ENCODE measurements around the gene SNN. TPM values are rescaled to one million over a fixed set of nuclear protein-coding genes. Genes with fewer than 3 reads are reported as not detected.

The SNN gene
- total RNA-seq (2012; rRNA removed): 7.6 and 9.6 TPM in 2 replicates

DNA sequence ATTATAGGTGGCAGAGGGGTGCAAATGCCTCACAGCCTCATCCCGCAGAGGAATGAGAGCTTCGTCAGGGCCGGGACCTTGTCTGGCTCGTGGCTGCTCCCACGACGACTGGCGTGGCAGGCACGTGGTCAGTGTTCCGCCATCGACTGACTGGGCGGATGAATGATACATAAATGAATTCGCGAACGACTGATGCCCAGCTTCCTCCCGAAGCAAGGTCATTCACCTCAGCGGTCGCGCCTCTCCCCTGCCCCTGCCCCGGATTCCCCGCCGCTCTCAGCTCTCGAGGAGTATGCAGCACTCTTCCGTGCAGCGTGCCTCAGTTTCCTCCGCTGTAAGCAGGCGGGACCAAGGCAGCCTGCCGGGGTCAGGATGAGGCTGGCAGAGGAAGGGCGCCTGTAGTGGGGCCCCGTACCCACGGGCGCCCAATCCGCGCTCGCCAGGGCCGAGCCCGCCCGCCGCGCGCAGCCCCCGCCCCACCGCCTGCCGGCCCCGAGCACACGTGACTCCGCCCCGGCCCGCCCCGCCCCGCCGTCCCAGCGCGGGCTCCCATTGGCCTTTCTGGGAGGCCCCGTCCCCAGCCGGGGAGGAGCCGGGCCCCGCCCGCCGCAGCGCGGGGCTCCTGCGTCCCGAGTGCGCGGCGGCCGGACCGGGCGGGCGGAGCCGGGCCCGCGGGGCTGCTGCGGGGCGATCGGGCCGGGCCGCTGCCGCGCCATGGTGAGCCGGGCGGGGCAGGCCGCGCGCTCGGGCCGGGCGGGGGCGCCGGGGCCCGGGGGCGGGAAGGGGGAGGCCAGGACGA, at the start of gene SNN:
TSS of gene SNN (plus strand) at position 632 of the 799 bp plus-strand sequence. CDS start 7,605 bp downstream, outside the sequence.
- Histone ChIP-seq H3K9me3 (replicated peaks; ENCODE audit: low read length) (no peaks in the 10 kb centered on the region), H3K9ac (ENCODE audit: low read depth, low read length) (peak within 1 kb of the TSS; percentile 80), H3K4me3 (ENCODE audit: low read length) (peak within 1 kb of the TSS; percentile 82), H3K4me2 (ENCODE audit: low read length) (peak within 1 kb of the TSS; percentile 97), H3K4me1 (ENCODE audit: control insufficient read depth, insufficient read depth, low read length) (peaks cover 22% of the 10 kb centered on the region), H3K27me3 (ENCODE audit: control insufficient read depth, insufficient read depth, low read length) (no peaks in the 10 kb centered on the region), H3K36me3 (ENCODE audit: insufficient read depth, low read length) (no peaks in the 10 kb centered on the region)

DNA sequence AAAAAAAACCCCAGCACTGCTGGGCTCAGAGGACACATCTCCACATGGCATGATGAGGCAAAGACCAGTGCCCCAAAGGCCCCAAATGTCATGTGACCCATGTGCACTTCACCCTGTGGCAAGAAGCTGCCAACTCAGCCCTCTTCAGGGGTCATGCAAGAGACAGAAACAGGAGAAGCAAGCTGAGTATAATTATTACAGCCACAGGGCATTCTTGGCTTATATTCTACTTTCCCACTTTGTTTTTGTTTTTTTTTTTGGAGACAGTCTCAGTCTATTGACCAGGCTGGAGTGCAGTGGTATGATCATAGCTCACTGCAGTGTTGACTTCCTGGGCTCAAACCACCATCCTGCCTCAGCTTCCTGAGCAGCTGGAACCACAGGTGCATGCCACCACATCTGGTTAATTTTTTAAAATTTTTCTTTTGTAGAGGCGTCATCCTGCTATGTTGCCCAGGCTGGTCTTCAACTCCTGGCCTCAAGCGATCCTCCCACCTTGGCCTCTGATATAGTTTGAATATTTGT, 48.9 kb upstream of the SNN start:
- no peak overlapping the region for H3K4me2 ChIP-seq (ENCODE audit: low read length)
- H3K9ac ChIP-seq (ENCODE audit: low read depth, low read length): no peak overlapping the region
- H3K4me1 ChIP-seq (ENCODE audit: control insufficient read depth, insufficient read depth, low read length): peaks cover 5% of the 10 kb centered on the region
- no peaks in the 10 kb centered on the region for H3K9me3 ChIP-seq (replicated peaks; ENCODE audit: low read length)
- H3K36me3 ChIP-seq (ENCODE audit: insufficient read depth, low read length): no peaks in the 10 kb centered on the region
- H3K27me3 ChIP-seq (ENCODE audit: control insufficient read depth, insufficient read depth, low read length): no peaks in the 10 kb centered on the region
- no peak overlapping the region for H3K4me3 ChIP-seq (ENCODE audit: low read length)

DNA sequence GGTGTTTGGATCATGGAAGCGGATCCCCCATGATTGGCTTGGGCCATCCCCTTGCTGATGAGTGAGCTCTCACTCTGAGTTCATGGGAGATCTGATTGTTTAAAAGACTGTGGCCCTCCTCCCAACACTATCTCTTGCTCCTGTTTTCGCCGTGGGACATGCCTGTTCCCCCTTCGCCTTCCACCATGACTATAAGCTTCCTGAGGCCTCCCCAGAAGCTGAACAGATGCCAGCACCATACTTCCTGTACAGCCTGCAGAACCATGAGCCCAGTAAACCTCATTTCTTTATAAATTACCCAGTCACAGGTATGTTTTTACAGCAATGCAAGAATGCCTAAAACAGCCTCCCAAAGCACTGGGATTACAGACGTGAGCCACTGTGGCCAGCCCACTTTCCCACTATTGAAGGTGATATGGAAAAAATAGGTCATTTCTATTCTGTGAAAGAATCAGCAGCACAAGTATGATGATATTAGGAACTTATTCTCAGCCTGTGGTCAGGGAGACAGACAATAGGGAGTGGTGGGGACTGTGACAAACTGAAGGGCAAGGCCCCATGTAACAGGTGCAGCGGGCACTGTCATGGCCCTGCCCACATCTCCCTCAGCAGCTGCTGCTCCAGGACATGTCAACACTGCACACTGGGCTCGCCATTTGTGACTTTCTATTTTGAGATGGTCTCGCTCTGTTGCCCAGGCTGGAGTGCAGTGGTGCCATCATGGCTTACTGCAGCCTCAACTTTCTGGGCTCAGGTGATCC, 47.8 kb upstream of the SNN start:
- Histone ChIP-seq H3K4me1 (ENCODE audit: control insufficient read depth, insufficient read depth, low read length) (peaks cover 5% of the 10 kb centered on the region), H3K27me3 (ENCODE audit: control insufficient read depth, insufficient read depth, low read length) (peaks cover 7% of the 10 kb centered on the region), H3K4me3 (ENCODE audit: low read length) (no peak overlapping the region), H3K9ac (ENCODE audit: low read depth, low read length) (no peak overlapping the region), H3K36me3 (ENCODE audit: insufficient read depth, low read length) (no peaks in the 10 kb centered on the region), H3K9me3 (replicated peaks; ENCODE audit: low read length) (no peaks in the 10 kb centered on the region), H3K4me2 (ENCODE audit: low read length) (no peak overlapping the region)

DNA sequence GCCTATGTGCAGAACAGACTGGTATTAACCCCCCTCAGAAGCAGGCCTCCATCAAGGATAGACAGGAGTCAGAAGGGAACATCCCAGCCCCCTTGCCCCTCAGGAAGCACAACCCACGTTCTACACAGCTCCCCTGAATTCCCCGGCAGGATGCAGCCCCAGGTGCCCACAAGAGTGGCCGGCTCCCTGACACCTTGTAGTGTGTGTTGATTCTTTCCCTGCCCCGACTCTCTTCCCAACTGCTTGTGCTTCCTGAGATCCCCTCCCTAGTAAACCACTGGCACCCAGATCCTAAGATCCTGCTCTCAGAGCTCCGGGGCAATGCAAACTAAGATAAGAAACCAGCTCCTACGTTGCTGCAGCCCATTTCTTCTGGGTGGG, 46.7 kb upstream of the SNN start:
- Histone ChIP-seq H3K9me3 (replicated peaks; ENCODE audit: low read length) (no peaks in the 10 kb centered on the region), H3K4me3 (ENCODE audit: low read length) (peak overlapping the region; percentile 43), H3K36me3 (ENCODE audit: insufficient read depth, low read length) (no peaks in the 10 kb centered on the region), H3K27me3 (ENCODE audit: control insufficient read depth, insufficient read depth, low read length) (peaks cover 11% of the 10 kb centered on the region), H3K4me1 (ENCODE audit: control insufficient read depth, insufficient read depth, low read length) (peaks cover 5% of the 10 kb centered on the region), H3K9ac (ENCODE audit: low read depth, low read length) (peak overlapping the region; percentile 48), H3K4me2 (ENCODE audit: low read length) (peak overlapping the region; percentile 58)

DNA sequence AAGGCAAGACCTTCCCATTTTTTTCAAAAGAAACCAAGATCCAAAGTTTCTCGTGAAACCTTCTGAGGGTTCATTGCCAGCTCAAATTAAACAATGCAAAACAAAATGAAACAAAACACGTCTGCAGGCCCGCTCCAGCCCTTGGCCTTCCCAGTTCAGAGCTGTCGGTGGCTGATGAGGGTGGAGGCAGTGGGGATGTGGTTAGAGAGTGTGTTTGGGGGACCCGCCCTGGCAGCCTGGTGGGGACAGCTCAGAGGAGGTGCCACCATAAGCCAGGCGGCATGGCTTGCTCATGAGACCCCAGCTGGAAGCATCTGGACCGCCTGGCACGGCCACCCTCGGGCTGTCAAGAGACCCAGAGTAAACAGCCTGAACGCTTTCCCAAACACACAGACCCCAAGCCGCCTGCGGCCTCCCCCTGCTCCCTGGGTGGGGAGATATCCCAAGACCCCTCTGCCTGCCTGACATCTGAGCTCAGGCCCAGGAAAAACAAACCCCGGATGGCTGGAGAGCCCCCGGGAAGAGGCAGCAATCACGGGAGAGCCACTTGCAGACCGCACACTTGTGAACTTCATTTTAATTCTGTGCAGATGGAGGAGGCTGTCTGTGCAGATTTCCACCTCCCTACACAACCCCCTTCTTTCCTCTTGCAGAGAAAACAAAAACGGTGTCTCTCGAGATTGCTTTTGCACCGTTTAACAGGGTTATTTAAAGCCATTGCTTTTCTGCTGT, 46.2 kb upstream of the SNN start:
- no peaks in the 10 kb centered on the region for H3K36me3 ChIP-seq (ENCODE audit: insufficient read depth, low read length)
- peak overlapping the region; percentile 58 for H3K4me2 ChIP-seq (ENCODE audit: low read length)
- H3K4me3 ChIP-seq (ENCODE audit: low read length): peak overlapping the region; percentile 43
- peak overlapping the region; percentile 48 for H3K9ac ChIP-seq (ENCODE audit: low read depth, low read length)
- peaks cover 5% of the 10 kb centered on the region for H3K4me1 ChIP-seq (ENCODE audit: control insufficient read depth, insufficient read depth, low read length)
- no peaks in the 10 kb centered on the region for H3K9me3 ChIP-seq (replicated peaks; ENCODE audit: low read length)
- H3K27me3 ChIP-seq (ENCODE audit: control insufficient read depth, insufficient read depth, low read length): peaks cover 11% of the 10 kb centered on the region

DNA sequence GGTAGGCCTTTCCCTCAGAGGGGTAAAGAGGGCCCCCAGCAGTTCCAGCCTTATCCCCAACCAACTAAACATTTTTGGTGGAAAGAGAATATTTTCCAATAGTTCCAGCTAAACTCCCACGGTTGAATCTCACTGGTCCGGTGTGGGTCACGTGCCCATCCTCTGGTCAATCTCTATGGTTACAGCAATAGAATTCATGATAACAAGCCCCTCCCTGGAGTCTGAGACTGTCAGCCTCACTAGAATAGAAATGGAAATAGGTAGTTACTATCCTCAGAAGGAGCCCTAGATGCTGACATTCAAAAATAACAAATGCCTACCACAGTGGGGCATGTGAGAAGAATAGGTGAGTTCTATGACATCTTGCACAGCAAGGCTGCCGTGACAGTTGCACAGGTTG, 44.0 kb upstream of the SNN start:
- Histone ChIP-seq H3K9me3 (replicated peaks; ENCODE audit: low read length) (no peaks in the 10 kb centered on the region), H3K36me3 (ENCODE audit: insufficient read depth, low read length) (no peaks in the 10 kb centered on the region), H3K4me3 (ENCODE audit: low read length) (no peak overlapping the region), H3K9ac (ENCODE audit: low read depth, low read length) (no peak overlapping the region), H3K4me1 (ENCODE audit: control insufficient read depth, insufficient read depth, low read length) (peaks cover 5% of the 10 kb centered on the region), H3K27me3 (ENCODE audit: control insufficient read depth, insufficient read depth, low read length) (peaks cover 11% of the 10 kb centered on the region), H3K4me2 (ENCODE audit: low read length) (no peak overlapping the region)

DNA sequence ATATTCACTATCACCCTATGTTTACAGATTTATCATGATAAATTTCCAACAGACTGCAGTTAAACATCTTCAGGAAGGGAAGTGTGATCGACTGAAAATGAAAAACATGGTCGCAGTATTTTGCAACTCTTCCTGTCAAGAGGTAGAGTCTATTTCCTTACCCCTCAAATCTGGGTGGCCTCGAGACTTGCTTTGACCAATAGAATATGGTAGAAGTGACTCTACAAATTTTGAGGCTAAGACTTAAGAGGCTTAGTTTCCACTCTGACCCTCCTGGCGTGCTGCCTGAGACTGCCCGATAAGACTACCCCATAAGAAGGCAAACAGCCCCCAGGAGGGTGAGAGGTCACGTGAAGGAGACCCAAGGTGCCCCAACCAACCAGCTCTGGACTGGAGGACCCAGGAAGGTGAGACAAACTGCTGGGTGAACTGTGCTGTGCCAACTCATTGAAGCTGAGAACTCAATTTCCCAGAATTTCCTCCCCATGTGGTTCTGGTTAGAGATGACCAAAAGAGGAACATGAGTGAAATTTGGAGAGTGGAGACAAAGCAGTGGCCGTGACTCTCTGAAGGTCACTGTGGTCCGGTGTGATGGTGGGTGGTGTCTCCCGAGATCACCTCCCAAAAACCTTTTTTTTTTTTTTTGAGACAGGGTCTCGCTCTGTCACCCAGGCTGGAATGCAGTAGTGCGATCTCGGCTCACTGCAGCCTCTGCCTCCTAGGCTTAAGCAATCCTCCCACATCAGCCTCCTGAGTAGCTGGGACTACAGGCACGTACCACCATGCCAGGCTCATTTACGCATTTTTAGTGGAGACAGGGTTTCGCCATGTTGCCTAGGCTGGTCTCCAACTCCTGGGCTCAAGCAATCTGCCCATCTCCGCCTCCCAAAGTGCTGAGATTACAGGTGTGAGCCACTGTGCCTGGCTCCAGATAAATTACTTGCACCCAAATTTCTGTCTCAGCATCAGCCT, 43.3 kb upstream of the SNN start:
- H3K9ac ChIP-seq (ENCODE audit: low read depth, low read length): no peak overlapping the region
- H3K4me2 ChIP-seq (ENCODE audit: low read length): no peak overlapping the region
- no peaks in the 10 kb centered on the region for H3K9me3 ChIP-seq (replicated peaks; ENCODE audit: low read length)
- H3K36me3 ChIP-seq (ENCODE audit: insufficient read depth, low read length): no peaks in the 10 kb centered on the region
- H3K27me3 ChIP-seq (ENCODE audit: control insufficient read depth, insufficient read depth, low read length): peaks cover 14% of the 10 kb centered on the region
- peaks cover 5% of the 10 kb centered on the region for H3K4me1 ChIP-seq (ENCODE audit: control insufficient read depth, insufficient read depth, low read length)
- H3K4me3 ChIP-seq (ENCODE audit: low read length): no peak overlapping the region

DNA sequence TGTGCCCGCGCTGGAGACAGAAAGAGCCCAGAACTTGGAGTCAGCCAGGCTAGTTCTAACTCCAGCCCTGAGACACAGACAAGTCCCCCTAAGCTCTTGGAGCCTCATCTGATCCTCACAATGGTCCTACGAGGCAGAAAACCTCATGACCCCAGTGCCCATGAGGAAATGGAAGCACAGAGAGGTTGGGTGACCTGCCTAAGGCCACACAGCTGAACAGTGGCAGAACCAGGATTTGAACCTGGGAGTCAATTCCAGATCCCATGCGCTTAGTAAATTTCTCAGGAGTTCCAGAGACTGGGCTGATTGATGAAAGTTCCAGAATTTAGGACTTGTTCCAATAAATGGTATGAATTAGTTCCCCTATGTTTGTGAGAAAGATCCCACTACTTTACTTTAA, 42.5 kb upstream of the SNN start:
- H3K4me3 ChIP-seq (ENCODE audit: low read length): no peak overlapping the region
- no peak overlapping the region for H3K4me2 ChIP-seq (ENCODE audit: low read length)
- peaks cover 5% of the 10 kb centered on the region for H3K4me1 ChIP-seq (ENCODE audit: control insufficient read depth, insufficient read depth, low read length)
- H3K9ac ChIP-seq (ENCODE audit: low read depth, low read length): no peak overlapping the region
- H3K36me3 ChIP-seq (ENCODE audit: insufficient read depth, low read length): no peaks in the 10 kb centered on the region
- H3K9me3 ChIP-seq (replicated peaks; ENCODE audit: low read length): no peaks in the 10 kb centered on the region
- H3K27me3 ChIP-seq (ENCODE audit: control insufficient read depth, insufficient read depth, low read length): peaks cover 14% of the 10 kb centered on the region

DNA sequence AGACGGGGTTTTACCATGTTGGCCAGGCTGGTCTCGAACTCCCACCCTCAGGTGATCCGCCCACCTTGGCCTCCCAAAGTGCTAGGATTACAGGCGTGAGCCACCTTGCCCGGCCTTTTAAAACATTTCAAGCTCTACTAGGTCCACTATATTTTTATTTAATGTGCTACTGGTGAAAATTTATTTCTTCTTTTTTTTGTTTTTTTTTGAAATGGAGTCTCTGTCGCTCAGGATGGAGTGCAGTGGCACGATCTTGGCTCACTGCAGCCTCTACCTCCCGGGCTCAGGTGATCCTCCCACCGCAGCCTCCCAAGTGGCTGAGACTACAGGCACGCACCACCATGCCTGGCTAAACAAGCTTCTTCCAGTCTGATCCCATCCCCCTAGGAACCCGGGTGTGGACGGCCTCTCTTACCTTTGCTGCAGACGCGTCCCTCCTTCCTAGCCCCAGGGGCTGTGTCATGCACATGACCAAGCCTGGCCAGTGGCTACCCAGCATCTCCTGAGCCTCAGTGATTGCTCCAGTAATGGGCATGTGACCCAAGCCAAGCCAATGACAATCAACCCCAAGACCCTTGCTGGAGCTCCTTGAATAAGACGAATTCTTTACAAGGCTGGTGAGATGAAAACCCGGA, 41.5 kb upstream of the SNN start:
- no peak overlapping the region for H3K4me3 ChIP-seq (ENCODE audit: low read length)
- peaks cover 5% of the 10 kb centered on the region for H3K4me1 ChIP-seq (ENCODE audit: control insufficient read depth, insufficient read depth, low read length)
- no peak overlapping the region for H3K4me2 ChIP-seq (ENCODE audit: low read length)
- no peak overlapping the region for H3K9ac ChIP-seq (ENCODE audit: low read depth, low read length)
- H3K36me3 ChIP-seq (ENCODE audit: insufficient read depth, low read length): no peaks in the 10 kb centered on the region
- no peaks in the 10 kb centered on the region for H3K9me3 ChIP-seq (replicated peaks; ENCODE audit: low read length)
- peaks cover 14% of the 10 kb centered on the region for H3K27me3 ChIP-seq (ENCODE audit: control insufficient read depth, insufficient read depth, low read length)

DNA sequence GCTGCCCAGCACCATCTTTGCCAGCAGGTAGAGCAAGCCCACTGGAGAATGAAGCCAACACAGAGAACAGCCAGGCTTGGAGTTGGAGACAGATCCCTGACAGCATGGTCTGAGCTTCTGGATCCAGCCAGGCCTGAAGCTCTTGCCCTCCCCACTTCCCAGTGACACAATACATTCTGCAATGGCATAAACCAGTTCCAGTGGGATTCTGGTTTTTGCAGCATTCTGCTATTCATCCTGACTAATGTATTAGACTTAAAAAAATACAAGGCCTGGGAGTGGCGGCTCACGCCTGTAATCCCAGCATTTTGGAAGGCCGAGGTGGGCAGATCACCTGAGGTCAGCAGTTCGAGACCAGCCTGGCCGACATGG, 41.0 kb upstream of the SNN start:
- no peak overlapping the region for H3K4me3 ChIP-seq (ENCODE audit: low read length)
- H3K4me2 ChIP-seq (ENCODE audit: low read length): no peak overlapping the region
- H3K9me3 ChIP-seq (replicated peaks; ENCODE audit: low read length): no peaks in the 10 kb centered on the region
- H3K4me1 ChIP-seq (ENCODE audit: control insufficient read depth, insufficient read depth, low read length): peaks cover 4% of the 10 kb centered on the region
- no peaks in the 10 kb centered on the region for H3K36me3 ChIP-seq (ENCODE audit: insufficient read depth, low read length)
- peaks cover 14% of the 10 kb centered on the region for H3K27me3 ChIP-seq (ENCODE audit: control insufficient read depth, insufficient read depth, low read length)
- no peak overlapping the region for H3K9ac ChIP-seq (ENCODE audit: low read depth, low read length)
